ENCODE data around the gene TOLLIP.

The TOLLIP gene

DNA sequence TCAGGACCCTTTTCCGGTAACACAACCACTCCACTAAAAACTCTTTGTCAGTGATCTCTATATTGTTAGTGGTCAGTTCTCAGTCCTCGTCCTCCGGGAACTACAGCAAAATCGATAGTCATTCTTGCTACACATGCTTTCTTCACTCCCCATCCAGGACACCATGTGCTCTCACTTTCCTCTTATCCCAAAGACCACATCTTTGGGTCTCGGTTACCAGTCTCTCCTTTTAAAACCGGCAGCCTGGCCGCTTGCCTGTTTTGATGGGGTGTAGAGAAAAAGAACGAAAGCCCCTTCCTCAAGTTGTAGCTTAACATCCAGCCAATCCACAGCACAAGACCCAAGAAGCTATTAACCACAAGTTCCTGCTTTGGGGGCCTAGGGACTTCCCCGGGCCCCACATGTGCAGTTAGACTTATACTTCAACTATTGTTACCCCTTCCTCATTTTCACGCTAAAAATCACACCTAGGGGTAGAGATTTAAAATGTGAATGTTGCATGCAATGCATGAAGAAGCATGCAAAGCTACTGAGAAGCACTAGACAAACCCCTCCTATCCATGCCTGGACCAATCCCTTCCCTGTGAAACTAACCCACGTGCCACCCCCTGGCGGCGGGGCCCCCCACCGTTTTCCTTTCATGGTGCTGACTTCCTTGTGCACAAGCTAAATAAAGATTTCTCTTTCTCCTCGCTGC is 1.5 kb upstream of the TOLLIP start:
- peak; percentile 27 for DNase-seq (ENCODE audit: low read depth)

DNA sequence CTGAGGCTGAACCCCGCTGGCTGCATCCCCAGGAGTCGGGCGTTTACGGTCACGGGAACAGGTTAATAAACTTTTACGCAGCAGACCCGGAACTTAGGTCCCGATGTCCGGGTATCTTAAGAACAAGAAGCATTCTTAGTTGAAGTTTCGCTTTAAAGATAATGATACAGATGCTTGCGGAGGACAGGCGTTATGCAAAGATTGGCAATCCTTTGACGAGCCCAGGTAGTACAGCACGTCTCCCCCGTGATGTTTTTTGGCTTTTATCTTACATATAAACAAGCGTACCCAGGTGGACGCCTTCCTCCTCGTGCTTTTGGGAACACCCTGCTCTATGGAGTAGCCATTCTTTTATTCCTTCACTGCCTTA is 871 bp upstream of the TOLLIP start:
- no peak for DNase-seq (ENCODE audit: low read depth)

DNA sequence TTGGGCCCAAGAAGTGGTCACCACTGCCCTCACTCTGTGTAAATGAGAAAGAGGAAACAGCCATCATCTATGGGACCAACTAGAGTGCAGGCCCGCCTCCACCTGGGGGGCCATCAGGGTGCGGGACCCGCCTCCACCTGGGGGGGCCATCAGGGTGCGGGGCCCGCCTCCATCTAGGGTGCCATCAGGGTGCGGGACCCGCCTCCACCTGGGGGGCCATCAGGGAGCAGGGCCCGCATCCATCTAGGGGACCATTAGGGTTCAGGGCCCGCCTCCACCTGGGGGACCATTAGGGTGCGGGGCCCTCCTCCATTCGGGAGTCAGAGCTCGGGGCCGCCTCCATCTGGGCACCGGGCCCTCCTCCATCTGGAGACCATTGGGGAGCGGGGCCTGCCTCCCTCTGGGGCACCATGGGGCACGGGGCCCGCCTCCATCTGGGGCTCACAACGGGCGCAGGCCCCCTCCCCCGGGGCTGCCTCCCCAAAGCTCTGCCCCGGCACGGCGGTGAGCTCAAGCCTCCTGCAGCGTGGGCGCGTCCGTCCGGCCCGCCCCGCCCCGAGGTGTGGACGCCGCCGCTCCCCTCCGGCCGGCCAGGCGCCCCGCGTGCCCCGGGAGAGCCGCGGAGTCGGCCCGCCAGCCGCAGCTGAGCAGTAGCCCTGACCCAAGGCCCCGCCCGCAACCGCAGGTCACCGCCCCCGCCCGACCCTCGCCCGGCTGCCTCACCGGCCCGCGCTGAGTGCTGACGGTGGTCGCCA is 512 bp downstream of the TOLLIP start:
- DNase-seq (ENCODE audit: low read depth) = no peak

DNA sequence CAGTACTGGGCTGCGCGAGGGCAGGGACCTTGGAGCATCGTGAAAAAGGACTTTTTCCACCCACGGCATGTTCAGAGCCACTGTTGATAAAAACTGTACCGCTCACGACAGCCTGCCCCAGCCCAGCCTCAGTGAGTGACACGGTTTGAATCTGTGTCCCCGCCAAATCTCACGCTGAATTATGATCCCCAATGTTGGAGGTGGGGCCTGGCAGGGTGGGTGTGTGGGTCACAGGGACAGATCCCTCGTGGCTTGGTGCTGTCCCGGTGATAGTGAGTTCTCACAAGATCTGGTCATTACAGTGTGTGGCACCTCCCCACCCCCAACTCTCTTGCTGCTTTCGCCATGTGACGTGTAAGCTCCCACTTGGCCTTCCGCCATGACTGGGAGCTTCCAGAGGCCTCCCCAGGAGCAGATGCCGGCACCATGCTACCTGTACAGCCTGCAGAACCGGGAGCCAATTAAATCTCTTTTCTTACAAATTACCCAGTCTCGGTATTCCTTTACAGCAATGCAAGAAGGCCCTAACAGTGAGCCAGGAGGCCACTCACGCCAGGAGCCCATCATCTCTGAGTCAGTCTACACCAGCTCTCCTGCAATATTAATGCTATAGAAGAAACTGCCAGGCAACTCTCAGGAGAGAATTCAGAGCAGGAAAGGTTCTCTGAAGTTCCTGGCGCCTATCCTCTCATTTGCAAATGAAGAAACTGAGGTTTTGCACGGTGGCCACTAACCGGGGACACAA is 1.3 kb downstream of the TOLLIP start:
- no peak for DNase-seq (ENCODE audit: low read depth)

DNA sequence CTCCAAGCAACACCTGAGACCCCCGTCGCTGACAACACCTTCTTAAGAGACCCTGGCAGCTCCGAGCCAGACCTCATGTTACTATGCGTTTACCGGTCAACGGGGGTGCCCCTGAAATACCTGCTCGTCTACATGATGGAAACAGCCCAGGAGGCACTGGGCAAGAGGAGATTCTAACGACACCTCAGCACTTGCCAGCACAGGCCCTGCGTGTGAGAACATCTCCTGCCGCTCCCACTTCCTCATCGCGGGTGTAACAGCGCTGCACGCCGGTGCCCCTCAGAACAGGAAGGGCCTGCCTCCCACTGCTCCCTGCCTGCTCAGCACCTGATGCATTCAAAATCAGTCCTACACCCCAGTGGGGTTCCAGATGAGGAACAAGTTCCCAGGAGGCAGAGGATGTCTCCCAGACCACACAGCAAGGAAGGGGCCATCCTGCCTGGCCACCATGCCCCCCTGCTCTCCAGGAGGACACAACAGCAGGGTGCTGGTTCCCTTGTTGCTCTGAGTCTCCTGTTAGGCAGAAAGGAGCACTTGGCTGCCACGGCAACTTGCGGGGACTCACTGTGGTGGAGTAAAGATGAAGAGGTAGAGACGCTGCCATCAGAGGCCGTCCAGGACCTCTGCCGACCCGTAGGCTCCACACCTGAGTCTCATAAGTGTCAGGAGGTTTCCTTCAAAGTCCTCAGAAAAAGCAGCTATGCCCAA is 2.1 kb downstream of the TOLLIP start:
- no peak for DNase-seq (ENCODE audit: low read depth)

DNA sequence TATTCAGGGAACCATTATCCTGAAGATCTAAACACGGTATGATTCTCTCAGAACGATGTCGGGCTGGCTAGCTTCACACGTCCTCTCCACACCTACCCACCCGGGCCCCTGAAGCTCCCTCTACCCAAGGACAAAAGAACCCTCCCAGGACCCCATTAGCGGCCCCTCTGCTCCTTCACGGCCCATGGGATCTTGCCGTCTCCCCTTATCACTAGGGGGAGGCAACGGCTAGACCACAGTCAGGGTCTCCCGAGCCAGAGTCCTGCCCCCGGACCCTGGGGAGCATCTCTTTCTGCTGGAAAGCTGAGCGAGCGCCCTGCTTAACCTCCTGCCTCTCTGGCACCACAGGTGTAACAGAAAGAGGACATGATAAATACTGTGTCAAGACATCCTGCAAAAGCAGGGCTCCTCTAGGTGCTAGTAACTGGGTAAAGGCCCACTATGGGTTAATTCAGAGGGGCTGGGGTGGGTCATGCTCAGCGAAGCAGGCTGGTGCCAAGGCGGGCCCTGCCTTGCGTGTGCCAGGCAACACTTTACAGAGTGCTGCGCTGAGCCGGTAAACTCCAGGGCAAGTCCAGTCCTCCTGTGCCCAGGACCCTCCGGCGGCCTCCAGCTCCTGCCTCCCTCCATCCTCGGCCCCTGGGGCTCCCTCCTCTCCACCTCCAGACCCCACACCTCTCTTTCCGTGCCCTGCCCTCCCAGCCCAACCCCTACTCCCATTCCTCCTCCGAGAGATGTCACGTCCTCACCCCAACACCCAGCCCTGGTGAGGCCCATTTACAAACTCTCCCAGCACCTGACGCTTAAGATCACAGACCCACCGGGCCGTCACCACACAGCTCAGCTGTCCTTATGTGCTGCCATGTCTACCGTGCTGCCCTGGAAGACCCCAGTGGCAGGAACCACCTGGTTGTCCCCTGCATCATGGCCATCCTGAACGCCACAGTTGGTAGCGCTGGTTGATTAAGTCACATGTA is 3.0 kb downstream of the TOLLIP start:
- DNase-seq (ENCODE audit: low read depth) = no peak

DNA sequence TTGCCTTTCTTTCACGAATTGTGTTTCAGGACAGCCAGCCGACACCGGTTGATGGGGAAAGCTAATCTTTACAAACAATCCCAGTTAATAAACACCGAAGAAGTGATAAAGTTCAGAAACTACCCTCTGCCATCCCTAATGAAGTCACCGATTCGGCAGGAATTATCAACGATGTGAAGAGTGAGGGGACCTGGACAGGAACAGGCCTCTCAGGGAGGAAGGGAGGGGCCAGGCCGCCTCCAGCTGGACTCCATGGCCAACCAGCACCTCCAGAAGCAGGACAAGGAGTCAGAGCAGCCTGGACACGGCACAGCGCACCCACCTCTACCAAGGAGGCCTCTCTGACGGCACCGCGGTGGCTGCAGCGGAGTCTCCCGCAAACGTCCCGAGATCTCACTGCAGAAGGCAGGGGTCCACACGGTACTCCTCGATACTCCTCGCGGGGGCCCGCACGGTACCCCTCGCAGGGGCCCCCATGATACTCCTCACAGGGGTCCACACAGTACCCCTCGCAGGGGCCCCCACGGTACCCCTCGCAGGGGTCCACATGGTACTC is 3.9 kb downstream of the TOLLIP start:
- no peak for DNase-seq (ENCODE audit: low read depth)

DNA sequence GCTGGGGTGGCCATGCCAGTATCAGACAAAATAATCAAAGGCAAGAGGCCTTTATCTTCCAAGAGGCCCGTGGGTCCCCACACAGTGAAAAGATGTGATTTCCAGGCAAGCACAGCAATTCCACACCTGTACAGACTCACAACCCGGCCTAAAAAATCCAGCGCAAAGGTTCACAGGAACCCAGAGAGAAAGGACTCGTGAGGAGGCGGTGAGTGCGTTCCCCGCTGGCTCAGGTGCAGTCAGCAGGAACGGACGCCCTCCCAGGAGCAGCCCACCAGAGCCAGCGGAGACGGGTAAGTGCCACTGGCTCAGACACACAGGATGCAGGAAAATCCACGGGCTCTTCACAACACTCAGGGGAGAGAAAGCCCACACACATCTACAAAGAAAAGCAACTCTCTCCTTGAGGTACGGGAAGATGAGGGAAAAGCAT is 4.4 kb downstream of the TOLLIP start:
- no peak for DNase-seq (ENCODE audit: low read depth)

DNA sequence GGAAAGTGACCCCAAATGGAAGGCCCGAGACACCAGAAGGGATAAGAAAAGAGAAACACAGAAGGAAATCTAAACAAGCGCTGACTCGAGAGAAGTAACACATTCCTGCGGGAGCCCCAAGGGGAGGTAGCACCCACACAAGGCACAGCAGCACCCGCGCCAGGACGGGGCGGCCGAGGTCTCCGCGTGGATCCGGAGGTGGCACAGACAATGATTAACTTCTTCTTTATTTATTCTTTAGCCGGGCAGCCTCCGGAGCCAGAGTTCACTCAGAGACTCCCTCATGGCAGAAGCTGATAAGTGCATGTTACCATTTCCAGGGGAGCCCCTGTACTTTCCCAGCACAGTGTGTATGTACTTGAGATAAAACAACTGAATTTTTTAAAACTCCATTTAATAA is 5.1 kb downstream of the TOLLIP start:
- no peak for DNase-seq (ENCODE audit: low read depth)

DNA sequence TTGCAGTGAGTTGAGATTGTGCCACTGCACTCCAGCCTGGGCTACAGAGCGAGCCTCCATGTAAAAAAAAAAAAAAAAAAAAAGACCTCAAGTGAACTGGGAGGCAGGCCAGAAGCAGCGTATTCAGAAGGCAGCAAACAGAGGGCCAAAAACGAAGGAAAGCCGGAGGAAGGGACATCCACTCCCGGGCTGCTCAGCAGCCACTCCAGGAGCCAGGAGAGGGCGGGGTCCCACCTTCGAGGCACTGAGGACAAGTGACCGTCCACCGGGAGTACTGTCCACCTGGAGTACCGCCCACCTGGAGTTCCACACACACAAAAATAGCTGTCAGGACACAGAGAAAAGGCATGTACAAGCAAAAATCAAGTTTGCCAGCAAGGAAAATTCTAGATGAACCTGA is 5.5 kb downstream of the TOLLIP start:
- DNase-seq (ENCODE audit: low read depth) = no peak

DNA sequence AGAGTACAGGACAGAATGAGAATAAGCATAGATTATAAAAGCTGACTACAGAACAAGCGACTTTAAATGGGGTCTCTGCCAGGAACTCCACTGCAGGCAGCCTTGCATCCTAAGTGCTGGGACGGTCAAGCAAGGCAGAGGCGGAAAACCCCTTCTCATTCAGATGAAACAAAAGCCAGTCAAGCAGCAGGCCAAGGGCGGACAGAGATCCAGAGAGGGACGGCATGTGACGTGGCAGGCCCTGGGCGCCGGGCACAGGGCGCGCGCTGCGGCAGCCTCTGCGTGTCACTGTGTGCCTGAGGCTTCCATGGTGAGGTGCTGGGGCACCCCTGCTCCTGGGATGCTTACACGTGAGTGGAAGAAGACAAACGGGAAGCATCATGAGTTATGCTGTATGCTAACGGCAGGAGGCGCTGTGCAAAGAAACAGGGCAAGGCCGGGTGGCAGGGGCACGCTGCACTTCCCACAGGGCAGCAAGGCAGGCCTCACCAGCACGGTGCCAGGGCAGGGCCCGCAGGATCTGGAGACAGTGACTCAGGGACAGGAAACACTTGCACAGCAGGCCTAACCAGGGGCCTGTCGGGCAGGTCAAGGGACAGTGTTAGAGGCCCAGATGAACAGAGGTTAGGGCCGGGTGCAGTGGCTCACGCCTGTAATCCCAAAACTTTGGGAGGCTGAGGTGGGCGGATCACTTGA is 6.2 kb downstream of the TOLLIP start:
- no peak for DNase-seq (ENCODE audit: low read depth)

DNA sequence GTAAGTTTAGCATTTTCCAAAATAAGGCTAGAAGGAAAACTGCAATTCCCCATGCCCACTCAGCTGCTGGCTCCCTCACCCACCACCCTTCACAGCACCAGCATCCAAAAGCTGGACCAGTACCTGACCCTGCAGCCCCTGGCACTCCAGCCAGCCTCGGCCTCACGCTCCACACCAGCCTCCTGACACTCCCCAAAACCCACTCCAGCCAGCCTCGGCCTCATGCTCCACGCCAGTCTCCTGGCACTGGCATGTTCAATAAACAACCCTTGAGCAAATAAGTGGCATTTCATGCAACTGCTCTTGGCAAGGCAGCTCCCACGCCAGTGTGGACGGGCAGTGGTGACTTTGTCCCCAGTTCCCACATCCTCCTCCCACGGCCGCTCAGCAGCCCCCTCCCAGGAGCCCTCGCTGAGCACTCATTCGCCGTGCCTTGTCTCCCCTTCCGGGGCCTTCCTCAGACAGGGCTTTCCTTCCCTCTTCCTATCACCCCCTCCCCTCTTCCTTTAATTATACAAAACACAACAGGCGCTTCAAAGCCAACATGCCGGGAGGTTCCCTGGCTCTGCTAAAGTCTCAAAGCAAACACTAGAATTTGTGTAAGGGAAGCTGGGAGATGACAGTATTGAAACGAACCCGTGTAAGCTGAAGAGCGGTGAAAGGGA is 6.8 kb downstream of the TOLLIP start:
- no peak for DNase-seq (ENCODE audit: low read depth)

DNA sequence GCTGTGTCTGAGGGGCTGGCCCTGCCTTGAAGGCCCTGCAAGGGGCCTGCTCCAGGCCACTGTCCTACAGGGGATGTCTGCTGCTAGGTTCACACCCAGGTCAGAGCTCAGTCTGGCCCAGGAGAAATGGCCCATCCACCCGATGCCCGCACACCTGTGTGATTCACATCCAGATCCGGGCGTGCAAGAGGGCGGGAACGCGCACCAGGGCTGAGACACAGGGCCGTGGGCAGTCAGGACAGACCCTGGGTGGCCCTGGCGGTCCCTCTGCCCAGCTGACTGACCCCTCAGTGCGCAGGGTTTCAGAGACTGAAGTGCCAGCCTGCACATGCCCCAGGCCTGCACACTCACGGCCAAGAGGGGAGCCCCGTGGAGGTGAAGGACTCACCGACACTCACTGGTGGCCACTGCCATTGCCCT is 7.4 kb downstream of the TOLLIP start:
- DNase-seq (ENCODE audit: low read depth) = no peak

DNA sequence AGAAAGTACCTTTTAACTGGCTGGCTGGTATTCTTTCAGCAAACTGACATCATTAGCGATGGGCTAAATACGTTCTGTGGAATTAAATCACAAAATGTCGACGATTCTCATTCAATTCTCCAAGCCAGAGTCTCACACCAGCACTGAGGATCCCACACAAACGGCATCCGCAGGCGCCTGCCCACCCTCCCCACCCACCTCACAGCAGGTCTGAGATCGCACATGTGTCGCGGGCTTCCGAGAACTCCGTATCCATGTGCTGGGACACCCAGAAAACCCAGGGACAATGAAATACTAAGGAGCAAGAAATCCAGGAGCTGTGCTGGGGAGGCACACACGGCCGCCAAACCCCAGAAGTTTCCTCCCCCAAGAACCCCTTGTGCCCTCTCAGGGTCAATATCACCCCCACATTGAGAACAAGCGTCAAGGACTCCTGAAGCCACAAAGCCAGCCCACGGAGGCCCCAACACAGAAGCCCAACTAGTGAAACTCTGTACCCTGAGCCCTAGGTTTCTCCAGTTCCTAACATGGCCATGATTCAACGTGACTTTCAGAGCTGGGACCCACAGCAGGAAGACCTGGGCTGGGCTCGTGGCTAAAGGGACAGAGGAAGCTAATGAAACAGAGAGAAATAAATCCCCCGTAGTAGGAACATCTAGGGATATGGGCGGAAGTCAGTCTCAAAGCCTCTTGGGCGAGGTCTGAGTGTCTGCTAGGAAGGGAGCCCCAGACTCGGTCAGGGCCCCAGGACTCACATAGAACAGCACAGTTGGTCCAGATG is 8.0 kb downstream of the TOLLIP start:
- DNase-seq (ENCODE audit: low read depth) = no peak

DNA sequence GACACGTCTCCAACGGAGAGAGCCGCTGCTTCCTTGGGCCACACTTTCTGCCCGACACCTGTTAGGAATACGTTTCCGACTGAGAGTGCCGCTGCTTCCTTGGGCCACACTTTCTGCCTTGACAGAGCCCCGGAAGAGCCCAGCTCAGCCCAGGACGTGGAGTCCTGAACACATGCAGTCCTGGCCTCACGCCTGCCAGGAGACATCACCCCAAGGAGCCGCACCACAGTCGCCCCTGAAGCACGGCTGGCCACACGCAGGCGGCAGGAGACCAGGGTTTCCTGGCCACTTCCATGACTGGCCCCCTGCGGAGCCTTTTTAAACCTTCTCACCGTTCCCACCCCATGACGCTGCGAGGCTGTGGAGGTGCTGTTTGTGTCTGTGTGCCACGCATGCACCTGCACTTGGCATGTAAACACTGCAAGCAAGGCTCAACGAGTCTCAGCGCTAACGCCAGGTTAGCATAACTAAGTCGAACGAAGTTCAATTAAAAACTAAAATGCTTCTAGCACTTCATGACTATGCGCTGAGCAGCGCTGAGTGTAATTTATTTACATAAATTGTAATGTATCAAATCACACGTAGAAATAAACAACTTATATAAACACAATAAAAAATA is 8.8 kb downstream of the TOLLIP start:
- DNase-seq (ENCODE audit: low read depth) = no peak

DNA sequence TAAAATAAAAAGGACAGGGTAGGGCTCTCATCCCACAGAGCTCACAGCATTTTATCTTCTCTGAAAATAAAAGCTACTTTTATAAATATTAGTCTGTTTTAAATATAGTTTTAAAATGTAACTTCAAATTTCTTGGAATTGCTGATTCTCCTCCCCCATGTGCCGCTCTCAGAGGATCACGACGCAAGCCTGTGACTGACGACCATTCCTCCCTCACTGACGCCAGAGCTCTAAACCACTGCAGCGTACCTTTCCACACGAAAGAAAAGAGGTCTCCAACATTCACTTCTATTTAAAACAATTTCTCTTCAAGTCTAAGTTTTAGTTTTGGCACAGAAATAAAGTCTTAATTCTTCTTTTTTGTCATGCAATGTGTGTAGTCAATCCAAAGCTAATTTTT is 9.3 kb downstream of the TOLLIP start:
- DNase-seq (ENCODE audit: low read depth) = no peak

DNA sequence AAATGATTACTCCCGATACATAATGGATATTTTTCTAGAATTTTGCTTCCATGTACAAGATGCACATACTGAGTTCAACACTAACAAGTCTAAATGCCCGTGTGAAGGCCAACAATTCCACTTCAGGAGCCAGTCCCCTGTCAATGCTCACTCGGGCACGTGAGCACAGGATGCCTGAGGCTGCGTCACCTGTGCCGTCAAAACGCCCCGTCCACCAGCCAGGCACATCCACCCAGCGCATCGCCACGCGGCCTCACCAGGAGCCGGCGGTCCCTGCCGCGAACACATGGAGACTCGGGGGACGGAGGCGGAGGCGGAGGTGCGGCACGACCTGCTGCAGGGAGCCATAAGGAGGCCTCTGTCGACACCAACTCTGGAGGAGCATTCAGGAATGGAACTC is 9.8 kb downstream of the TOLLIP start:
- no peak for DNase-seq (ENCODE audit: low read depth)
